ENCODE results near the gene TTC23.

GRCh38 chr15:99275061-99275460, 25.7 kb upstream of the TTC23 start:
- no peak for TF ChIP-seq SP1 (CRISPR knock-in tag; IDR thresholded peaks at IDR 0.05)
- no peak for TF ChIP-seq ZNF707 (CRISPR knock-in tag; conservative IDR thresholded peaks at IDR 0.05)
- TF ChIP-seq EZH2 (IDR thresholded peaks at IDR 0.05; ENCODE audit: borderline replicate concordance, low read depth, low read length): no peak
- no peak for TF ChIP-seq CTCF (IDR thresholded peaks at IDR 0.05 in 2 of 3, conservative IDR thresholded peaks at IDR 0.05 in 1 of 3; ENCODE audit: insufficient read depth in 2 of 3, low read depth in 1 of 3, low read length in 3 of 3)
- no peak for TF ChIP-seq POLR2A (conservative IDR thresholded peaks at IDR 0.05)
- TF ChIP-seq ZNF121 (CRISPR knock-in tag; conservative IDR thresholded peaks at IDR 0.05): no peak

Measured in K562 (cell line).